ENCODE results near the gene KLF6.
A peak's percentile ranks its signal among the peaks of the same experiment; 100 is the strongest.
"Not testable (repeated sequence)": the region's sequence is repeated elsewhere in the genome, so short reads cannot be mapped to it uniquely, and the experiment has no call there.

Gene KLF6

DNA sequence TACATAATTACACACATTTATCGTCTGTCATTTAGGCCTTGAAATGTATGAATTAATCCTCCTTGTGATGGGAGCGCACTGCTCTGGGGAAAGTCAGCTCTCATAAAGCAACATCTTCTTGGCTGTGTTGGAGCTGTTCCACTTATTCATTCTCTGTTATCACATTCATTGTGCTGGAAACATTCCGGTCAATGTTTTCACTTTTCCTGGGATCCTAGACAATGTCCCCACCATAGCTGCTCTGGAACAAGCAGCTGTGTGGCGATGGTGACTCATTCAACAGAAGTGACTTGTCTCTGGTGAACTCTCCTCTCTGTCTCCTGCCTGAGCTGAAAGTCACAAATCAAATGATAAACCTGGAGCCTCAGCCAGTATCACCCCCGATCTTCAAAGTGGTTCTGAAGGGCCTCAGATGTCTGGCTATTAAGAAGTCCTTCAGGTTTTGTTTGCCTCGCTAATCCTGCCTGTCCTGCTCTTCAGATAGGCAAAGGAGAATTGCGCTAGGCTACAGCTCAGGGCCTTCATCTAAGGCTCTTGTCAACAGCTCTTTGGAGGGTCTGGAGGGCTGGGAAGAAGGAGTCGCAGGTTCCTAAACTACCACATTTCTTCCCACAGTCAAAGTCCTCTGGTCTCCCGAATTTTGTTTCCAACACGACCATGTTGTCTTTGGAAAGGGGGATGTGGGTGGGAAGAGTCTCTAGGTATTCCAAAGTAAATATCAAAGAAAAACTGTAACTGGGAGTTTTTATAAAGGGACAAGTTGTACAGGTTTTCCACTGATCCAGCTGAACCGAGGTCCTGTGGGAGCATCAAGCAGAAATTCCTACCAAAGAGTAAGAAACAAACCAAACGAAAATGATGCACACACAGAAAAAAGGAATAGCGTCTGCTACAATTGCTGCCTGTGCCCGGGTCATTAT is 29.3 kb downstream of the KLF6 start:
- DNase-seq = no peak

DNA sequence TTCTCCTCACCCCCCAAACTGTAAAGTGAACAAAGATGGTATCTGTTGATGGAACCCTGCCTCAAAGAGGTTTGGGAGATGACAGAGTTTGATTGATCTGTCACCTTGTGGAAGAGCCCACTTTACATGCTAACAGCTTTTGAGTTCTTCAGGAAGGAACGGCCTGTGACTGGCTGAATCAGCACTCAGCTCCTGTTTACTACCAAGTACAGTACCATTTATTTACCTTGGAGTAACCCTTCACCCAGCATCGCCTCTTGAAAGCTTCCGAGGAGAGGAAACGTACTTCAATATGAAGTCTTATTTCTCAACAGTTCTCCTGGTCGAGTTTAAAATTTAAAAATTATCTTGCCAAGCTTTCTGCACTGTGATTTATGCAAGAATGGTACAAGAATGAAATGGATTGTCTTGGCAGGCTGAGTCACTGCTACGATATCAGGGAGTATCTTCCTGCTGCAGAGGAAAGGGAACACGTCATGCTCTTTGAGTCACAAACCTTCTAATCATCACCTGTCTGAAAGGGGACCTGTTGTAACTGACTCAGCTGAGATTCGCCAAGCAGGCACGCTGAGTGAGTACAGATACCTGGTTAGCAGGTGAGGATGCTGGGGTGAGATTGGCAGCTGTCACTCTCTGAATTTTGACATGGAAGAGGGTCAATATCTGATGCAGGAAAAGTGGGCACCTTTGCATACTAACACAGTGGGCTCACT is 30.1 kb downstream of the KLF6 start:
- DNase-seq = no peak

DNA sequence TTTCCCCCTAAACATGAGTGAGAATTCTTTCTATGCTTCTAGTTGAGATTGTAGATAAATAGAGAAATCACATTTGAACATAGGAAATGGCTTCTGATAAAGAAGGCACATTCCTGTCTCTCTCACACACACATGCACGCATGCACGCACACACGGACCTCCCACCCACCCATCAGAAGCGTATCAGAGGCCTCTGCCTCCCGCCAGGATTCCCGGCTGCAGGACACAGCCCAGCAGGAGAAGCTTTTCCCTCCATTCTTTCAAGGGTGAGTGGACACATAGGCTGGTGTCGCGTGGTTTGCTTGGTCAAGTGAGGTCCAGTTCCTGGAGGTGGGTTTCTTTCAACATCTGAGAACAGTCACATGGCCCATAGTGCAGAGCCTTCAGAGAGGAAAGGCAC is 34.2 kb downstream of the KLF6 start:
- no peak for DNase-seq

DNA sequence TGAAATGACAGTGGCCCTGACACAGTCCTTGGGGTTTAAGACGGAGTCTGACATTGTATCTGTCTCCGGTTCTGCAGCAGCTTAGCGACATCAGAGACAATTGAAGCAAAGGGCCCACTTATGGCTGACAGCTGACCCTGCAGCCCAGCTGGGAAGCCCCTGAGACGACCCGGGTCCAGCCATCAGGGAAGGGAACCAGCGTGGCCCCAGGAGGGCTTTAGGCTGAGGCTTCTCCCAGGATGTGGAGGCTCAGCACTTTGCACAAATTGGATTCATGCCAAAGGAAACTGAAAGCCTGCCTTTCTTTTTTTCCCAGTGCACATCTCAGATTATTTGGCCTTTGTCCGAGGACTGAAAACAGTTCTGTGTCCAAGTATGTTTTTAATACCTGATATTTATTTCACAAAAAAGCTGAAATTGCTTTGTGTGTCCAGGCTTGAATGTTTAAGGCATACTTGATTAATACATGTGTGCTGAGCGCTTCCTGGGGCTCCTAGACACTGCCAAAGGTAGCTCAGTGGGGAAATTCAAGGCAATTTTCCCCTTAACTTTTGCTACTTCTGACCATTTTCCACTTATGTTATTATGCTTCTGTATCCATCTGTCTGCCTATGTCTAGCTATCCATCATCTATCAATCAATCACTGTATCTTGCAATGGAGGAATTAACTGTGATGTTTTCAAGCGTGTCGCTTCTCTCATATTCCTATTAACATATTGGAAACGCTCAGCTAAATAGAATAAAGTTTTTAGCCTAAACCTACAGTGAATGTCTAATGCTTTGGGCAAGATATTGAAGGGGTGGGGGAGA is 34.8 kb downstream of the KLF6 start:
- peak; percentile 57 for DNase-seq

DNA sequence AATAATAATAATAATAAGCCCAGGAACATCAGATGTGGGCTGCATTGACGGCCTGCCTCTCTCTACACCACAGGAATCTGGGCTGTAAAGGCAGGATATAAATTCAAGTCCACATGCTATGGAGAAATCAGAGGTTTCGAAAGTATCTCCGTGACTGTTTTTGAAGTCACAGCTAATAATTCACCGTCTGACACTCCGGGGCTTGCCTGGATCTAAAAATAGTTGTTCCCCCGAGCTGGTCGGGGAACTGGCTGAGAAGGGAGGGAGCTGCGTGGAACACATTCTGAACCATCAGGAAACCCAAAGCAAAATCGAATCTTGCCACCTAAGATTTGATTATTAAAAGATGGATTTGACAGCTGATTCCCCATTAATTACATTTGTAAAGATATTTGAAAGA is 35.4 kb downstream of the KLF6 start:
- peak; percentile 47 for DNase-seq

DNA sequence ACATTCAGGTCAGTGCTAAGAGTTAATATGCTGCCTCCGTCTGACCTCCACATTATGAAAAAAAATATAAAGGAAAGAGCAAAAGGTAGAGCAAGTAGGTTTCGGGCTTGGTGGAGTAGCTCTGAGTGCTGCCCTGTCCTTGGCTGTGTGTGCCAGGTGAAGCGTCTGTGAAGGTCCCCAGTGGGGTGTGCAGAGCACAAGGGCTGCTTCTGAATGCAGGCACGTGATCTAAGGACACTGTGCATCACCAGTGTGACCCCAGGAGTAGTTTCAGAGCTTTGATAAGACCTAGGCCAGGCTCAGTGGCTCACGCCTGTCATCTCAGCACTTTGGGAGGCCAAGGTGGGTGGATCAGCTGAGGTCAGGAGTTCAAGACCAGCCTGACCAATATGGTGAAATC is 36.0 kb downstream of the KLF6 start:
- DNase-seq = no peak

DNA sequence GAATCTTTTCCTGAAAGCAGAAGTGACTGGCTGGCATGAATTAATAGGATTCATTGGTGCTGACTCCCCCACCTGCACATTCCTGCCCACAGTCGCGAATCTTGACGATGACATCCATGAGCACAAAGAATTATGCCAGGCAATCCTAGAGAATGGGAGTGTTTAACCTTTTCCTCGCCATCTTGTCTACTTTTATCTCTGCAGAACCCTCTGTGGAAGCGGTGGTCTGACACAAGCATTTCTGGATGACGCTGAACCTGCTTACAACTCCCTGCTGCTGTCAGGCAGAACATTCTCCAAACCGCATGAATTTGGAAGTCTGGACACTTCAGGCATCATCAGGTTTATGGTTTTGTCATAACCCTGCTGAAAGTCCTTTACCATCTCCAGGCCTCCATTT is 36.5 kb downstream of the KLF6 start:
- no peak for DNase-seq

DNA sequence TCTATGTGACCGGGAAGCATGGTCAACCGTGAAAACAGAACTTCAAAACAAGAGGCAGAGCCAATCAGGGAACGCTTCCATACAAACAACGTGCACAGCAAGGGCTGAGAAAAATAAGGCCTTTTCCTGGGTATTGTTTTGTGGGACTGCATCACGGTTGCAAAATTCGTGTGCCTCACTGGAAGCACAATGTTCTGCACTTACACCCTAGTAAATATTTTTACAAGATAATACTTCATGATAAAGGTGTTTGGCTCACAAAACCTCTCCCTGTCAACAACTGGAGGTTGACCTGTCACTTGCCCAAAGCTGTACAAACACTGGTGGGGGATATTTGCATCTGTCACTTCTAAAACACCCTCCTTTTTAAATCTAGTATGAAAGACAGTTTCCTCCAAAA is 37.0 kb downstream of the KLF6 start:
- DNase-seq = no peak

DNA sequence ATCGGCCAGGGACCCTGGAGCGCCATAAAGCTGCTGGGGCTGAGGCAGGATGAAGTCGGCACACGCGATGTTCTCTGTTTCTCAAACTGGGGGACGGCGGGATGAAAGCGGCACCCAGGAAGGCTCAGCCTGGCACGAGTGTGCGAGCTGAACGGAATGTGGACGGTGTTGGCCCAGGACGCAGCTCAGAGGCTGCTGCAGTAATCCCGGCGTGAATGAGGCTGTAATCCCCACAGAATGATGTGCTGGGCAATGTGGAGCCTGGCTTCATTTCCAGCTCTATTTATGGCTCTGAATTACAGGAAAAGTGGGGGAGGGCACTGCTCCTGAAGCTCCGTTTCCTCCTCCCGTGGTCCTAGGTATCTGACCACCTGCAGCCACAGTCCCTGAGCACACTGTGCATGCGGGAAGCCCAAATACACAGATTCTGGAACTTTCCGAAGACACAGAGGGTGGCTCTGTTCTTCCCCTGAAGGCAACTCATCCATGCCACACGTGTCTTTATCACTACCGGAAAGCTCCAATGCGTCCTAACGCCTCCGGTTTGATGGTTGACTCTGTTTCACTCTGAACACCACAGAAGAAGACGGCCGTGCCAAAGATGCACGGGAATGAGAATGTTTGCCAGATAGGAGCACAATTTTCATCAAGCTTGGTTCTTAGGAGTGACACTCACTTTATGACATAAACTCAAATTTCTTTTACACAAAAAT is 37.6 kb downstream of the KLF6 start:
- no peak for DNase-seq

DNA sequence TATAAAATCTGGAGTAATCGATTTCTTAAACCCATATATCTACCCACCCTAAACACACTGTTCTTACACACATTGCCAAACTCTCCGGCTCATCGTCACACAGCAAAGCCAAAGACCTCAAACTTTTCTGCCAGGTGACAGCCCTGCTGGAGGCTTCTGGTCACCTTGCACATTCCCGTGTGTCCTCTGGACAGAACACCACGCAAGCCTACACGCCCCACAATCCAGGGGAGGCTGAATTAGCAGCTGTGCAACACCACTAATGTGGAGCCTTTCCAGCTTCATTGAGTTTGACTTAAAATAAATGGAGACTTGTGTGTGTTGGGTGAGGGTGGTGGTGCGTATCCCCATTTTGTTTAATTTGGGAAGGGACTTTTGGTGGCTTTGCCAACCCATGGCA is 38.4 kb downstream of the KLF6 start:
- DNase-seq = no peak

DNA sequence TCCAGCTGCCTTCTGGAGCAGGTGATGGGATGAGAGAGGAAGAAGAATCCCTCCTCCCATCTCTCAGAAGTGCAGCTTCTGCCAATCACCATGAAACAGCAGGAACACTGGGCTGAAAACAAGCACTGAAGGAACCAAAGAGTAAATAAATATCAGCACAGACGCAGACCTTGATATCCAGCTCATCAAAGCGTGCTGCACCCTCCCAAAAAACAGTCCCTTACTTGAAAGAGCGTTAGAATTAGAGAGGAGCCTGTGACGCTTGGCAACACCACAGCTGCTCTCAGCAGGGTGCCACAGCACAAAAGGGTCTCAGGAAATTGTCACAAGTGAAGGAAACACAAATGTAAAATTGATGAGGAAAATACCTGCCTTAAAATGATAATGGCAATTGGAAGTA is 39.5 kb downstream of the KLF6 start:
- DNase-seq = no peak

DNA sequence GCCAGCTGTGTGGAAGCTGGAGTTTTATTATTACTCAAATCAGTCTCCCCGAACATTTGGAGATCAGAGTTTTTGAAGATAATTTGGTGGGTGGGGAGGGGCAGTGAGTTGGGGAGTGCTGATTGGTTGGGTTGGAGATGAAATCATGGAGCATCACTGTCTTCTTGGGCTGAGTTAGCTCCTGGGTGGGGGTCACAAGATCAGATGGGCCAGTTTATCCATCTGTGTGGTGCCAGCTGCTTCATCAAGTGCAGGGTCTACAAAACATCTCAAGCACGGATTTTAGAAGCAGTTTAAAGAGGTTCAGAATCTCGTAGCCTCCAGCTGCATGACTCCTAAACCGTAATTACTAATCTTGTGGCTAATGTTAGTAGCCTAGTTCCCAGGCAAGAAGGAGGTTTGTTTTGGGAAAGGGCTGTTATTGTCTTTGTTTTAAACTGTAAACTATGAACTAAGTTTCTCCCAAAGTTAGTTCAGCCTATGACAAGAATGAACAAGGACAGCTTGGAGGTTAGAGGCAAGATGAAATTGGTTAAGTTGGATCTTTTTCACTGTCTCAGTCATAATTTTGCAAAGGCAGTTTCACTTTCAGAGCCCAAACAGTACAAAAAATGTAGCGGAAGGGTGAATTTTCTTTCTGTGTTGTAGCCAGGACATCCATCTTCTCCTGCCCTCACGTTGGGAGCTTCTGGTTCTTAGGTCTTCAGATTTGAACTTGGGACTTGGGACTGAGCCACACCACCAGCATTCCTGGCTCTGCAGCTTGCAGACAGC is 43.1 kb downstream of the KLF6 start:
- DNase-seq = no peak

DNA sequence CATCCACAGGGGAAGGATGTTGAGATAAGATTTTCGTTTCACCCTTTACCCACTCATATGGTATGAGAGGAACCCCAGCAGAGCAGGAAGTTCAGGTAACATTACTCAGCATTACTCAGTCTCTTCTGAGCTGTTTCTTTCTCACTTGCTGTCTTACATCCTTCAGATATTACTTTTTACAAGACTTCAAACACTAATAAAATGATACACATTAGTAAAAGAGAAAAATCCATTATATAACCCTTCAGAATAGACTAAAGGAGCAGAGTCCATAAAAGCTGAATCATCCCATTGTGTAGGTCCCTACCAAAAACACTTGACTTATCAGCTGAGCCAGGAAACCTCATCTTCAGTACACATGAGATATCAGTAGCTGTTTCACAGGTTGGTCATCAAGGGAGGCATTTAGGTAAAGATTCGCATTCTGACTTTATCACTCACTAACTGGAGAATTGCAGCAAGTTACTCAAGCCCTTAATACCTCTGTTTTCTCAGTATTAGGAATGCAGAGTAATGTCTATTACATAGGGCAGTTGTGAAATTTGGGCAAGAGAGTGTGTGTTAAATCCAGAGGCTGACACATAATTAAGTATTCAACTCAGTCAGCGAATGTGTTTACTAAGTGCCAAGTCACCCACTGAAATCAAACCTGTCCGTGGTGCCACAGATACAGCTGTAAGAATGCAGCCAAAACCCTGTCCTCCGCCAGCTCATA is 44.7 kb downstream of the KLF6 start:
- DNase-seq = no peak

DNA sequence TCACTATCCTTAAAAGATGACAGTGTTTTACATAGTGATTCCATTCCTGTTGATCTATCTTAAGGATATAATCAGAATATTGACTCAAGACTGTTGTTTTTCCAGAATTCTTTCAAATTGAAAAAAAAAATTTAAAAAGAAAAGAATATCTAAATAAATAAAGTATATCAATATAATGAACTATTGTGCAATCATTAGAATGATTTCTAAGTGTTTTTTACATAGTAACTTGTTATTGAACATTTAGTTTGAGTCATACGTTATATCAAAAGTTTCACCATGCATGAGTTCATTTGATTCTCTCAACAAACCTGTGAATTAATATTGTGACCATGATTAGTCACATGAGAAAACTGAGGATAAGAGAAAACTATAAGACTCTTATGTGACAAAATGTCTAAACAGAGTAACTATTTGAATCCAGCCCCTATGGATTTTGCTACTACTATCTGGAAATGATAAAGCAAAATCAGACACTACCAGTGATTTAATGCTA is 46.1 kb downstream of the KLF6 start:
- no peak for DNase-seq

DNA sequence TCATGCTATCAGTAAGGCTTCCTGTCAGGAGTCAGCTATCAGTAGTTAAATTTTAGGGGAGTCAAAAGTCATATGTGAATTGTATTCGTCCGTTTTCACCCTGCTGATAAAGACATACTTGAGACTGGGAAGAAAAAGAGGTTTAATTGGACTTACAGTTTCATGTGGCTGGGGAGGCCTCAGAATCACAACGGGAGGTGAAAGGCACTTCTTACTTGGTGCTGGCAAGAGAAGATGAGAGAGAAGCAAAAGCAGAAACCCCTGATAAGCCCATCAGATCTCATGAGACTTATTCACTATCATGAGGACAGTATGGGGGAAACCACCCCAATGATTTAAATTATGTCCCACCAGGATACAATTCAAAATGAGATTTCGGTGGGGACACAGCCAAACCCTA is 47.1 kb downstream of the KLF6 start:
- DNase-seq = no peak

DNA sequence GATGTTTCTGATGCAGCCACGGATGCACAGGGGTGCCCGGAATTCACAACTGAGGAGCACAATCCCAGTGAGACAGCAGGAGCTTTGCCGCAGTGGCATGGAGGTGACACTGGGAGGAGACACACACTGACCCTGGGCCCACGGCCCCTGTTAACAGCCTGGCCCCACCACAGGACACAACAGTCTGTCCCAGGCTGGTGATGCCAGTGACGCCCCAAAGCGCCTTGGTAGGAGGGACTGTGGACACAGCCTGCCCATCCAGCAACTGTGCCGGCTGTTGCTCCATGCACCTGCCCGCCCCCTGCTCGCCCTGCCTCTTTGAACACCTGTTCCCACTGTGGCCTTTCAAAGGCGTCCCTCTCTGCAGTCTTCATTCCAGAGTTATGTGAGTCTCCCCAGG is 49.8 kb downstream of the KLF6 start:
- DNase-seq = no peak

DNA sequence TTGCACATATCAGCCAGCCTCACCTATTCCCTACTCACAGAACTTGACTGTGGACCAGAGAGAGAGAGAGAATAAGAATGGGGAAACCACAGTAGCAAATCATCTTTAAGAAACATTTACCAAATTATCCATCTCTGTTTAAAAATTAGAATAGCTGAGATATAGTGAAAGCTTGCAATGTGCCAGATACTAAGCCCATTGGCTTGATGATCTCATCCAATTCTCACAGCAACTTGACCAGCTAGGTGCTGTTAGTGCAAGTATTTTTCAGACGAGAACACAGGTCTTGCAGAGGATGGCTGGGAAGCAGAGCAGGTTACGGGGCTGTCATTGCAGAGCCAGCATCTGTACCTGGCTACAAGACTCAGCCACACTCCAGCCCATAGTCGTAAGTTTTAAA is 50.9 kb downstream of the KLF6 start:
- DNase-seq = no peak

DNA sequence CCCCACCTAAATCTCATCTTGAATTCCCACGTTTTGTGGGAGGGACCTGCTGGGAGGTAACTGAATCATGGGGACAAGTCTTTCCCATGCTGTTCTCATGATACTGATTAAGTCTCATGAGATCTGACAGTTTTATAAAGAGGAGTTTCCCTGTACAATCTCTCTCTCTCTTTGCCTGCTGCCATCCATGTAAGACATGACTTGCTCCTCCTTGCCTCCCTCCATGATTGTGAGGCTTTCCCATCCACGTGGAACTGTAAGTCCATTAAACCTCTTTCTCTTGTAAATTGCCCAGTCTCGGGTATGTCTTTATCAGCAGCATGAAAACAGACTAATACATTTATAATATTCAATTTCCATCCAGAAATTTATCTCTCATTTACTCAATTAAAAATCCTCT is 52.8 kb downstream of the KLF6 start:
- not testable (repeated sequence) for DNase-seq

DNA sequence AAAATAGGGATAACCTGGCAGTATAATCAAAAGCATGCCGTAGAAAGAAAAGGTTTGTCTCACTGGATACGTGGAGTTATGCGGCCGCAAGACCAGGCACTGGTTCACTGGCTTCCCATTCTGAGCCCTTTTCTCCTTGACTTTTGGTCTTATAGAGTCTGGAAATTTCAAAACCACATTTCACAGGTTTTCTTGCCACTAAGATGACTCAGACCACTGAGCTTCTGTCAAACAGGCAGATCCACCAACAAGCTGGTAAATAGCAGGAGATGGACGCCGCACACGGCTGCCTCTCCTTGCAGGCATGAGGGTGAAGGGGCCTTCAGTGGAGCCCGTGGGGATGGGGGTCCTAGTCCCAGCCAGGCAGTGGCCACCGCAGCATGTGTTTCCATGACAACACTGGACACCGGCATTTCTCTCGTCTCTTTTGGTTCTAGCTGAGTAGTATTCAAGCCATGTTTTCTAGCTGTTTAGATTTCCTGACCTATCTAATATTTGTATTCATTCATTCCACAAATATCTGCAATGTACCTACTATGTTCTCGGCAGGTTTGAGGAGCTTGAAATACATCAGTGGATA is 55.5 kb downstream of the KLF6 start:
- no peak for DNase-seq

DNA sequence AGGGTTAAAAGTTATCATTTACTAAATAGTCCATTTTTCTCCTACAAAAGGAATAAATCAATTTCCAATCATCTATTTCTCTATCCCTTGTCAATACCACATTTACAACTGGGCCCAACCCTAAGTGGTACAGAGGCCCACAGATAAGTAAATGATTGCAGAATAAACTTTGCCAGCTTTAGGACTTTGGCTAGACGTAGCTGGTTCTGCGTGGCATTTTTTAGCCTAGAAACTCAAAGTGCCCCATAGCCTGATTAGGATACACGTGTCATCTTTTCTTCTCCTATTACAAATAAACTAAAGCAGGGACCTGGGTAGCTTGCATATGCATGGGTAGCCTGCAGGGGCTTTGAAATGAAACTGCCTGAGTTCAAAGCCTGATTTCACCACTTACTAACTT is 56.4 kb downstream of the KLF6 start:
- DNase-seq = no peak

DNA sequence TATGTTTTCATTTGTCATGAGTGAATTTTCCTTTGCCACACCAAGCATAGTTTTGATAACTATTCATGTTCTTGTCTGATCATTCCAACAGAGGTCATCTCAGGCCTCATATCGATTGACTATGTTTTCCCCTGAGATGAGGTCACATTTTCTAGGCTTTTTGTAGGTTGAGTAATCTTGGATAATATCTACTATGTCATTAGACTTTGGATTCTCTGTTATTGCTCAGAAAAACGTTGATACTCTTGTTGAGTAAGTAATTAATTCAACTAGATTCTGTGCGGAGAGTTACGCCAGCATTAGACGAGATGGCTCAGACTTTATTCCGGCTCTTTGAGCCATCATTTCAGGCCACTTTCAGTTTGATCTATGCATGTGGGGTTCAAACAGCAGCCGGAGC is 57.7 kb downstream of the KLF6 start:
- DNase-seq = no peak
